NCI-H446 treated with DMSO at 0.1 percent for 48 hours (cell line): Measurements from ENCODE around the gene NCAPH2.
"Not testable (repeated sequence)": the region's sequence is repeated elsewhere in the genome, so short reads cannot be mapped to it uniquely, and the experiment has no call there.

Experiments used
- DNase-seq: peaks from one replicate; lab custom pipeline; 2025; lab: John Stamatoyannopoulos, UW

Gene NCAPH2

GRCh38 chr22:50519151-50519550 lies 11.1 kb downstream of the NCAPH2 start:
- no peak for DNase-seq

GRCh38 chr22:50520184-50520583 lies 12.2 kb downstream of the NCAPH2 start:
- DNase-seq = not testable (repeated sequence)

GRCh38 chr22:50520826-50521453 lies 12.9 kb downstream of the NCAPH2 start:
- DNase-seq = no peak

- no peak for DNase-seq
Measured at GRCh38 chr22:50521710-50522109, 13.7 kb downstream of the NCAPH2 start.

- no peak for DNase-seq
Measured at GRCh38 chr22:50522208-50522805, 14.3 kb downstream of the NCAPH2 start.

GRCh38 chr22:50522806-50523438 lies 14.9 kb downstream of the NCAPH2 start:
- no peak for DNase-seq

GRCh38 chr22:50523458-50523805 lies 15.4 kb downstream of the NCAPH2 start:
- no peak for DNase-seq

- no peak for DNase-seq
Measured at GRCh38 chr22:50523806-50524675, 16.0 kb downstream of the NCAPH2 start.

GRCh38 chr22:50524676-50525103 lies 16.7 kb downstream of the NCAPH2 start:
- DNase-seq = no peak

- DNase-seq = peak; percentile 90
Measured at GRCh38 chr22:50525104-50525857, 17.3 kb downstream of the NCAPH2 start, which contains the start of gene SCO2. Gene SCO2, minus strand, starts transcription at chr22:50525598. Its CDS starts 1,187 bp downstream, at chr22:50524411.

- no peak for DNase-seq
Measured at GRCh38 chr22:50525858-50526107, 17.8 kb downstream of the NCAPH2 start.

GRCh38 chr22:50526108-50526833 lies 18.2 kb downstream of the NCAPH2 start:
- peak; percentile 59 for DNase-seq

- DNase-seq = no peak
Measured at GRCh38 chr22:50526834-50527801, 19.1 kb downstream of the NCAPH2 start.

GRCh38 chr22:50527921-50528681 lies 20.1 kb downstream of the NCAPH2 start:
- no peak for DNase-seq

- DNase-seq = no peak
Measured at GRCh38 chr22:50528682-50529415, 20.8 kb downstream of the NCAPH2 start.

GRCh38 chr22:50529416-50529896 lies 21.4 kb downstream of the NCAPH2 start:
- no peak for DNase-seq

- no peak for DNase-seq
Measured at GRCh38 chr22:50529897-50530579, 22.0 kb downstream of the NCAPH2 start, which contains the start of gene TYMP. Gene TYMP, minus strand, starts transcription at chr22:50530012. Its CDS starts 303 bp downstream, at chr22:50529709.

- DNase-seq = no peak
Measured at GRCh38 chr22:50530580-50530876, 22.5 kb downstream of the NCAPH2 start.
